ENCODE measurements around the gene NKAIN2. TPM values are rescaled to one million over a fixed set of nuclear protein-coding genes. Genes with fewer than 3 reads are reported as not detected.
"Not testable (repeated sequence)": the region's sequence is repeated elsewhere in the genome, so short reads cannot be mapped to it uniquely, and the experiment has no call there.

Gene NKAIN2
- total RNA-seq, 1 donor from 2014 or later, result 4.6 TPM

- DNase-seq (ENCODE audit: low spot score), result no peak
These were observed 515.7 kb downstream of the NKAIN2 start for GRCh38 chr6:124319410-124319809.

- DNase-seq (ENCODE audit: low spot score), result no peak
These were observed 520.6 kb downstream of the NKAIN2 start for GRCh38 chr6:124324237-124324636.

GRCh38 chr6:124330197-124330596 lies 526.5 kb downstream of the NKAIN2 start:
- DNase-seq (ENCODE audit: low spot score), result no peak

- DNase-seq (ENCODE audit: low spot score), result no peak
These were observed 530.7 kb downstream of the NKAIN2 start for GRCh38 chr6:124334359-124334758.

GRCh38 chr6:124339610-124340334 lies 536.1 kb downstream of the NKAIN2 start:
- no peak for DNase-seq (ENCODE audit: low spot score)

GRCh38 chr6:124348339-124348738 lies 544.7 kb downstream of the NKAIN2 start:
- DNase-seq (ENCODE audit: low spot score), result not testable (repeated sequence)

GRCh38 chr6:124355146-124355545 lies 551.5 kb downstream of the NKAIN2 start:
- DNase-seq (ENCODE audit: low spot score), result no peak

- DNase-seq (ENCODE audit: low spot score), result no peak
These were observed 552.7 kb downstream of the NKAIN2 start for GRCh38 chr6:124356276-124356810.

GRCh38 chr6:124356811-124357210 lies 553.1 kb downstream of the NKAIN2 start:
- no peak for DNase-seq (ENCODE audit: low spot score)

GRCh38 chr6:124368131-124368530 lies 564.5 kb downstream of the NKAIN2 start:
- no peak for DNase-seq (ENCODE audit: low spot score)

- peak; percentile 11 for DNase-seq (ENCODE audit: low spot score)
These were observed 568.4 kb downstream of the NKAIN2 start for GRCh38 chr6:124371974-124372475.

GRCh38 chr6:124373386-124373785 lies 569.7 kb downstream of the NKAIN2 start:
- no peak for DNase-seq (ENCODE audit: low spot score)

- no peak for DNase-seq (ENCODE audit: low spot score)
These were observed 585.5 kb downstream of the NKAIN2 start for GRCh38 chr6:124389127-124389526.

- no peak for DNase-seq (ENCODE audit: low spot score)
These were observed 589.9 kb downstream of the NKAIN2 start for GRCh38 chr6:124393536-124393935.

GRCh38 chr6:124396361-124396760 lies 592.7 kb downstream of the NKAIN2 start:
- DNase-seq (ENCODE audit: low spot score), result no peak

GRCh38 chr6:124400261-124400999 lies 596.8 kb downstream of the NKAIN2 start:
- no peak for DNase-seq (ENCODE audit: low spot score)

GRCh38 chr6:124410425-124410824 lies 606.8 kb downstream of the NKAIN2 start:
- DNase-seq (ENCODE audit: low spot score), result not testable (repeated sequence)

- DNase-seq (ENCODE audit: low spot score), result not testable (repeated sequence)
These were observed 609.0 kb downstream of the NKAIN2 start for GRCh38 chr6:124412657-124413056.

GRCh38 chr6:124420116-124420840 lies 616.6 kb downstream of the NKAIN2 start:
- no peak for DNase-seq (ENCODE audit: low spot score)

GRCh38 chr6:124423621-124424020 lies 620.0 kb downstream of the NKAIN2 start:
- DNase-seq (ENCODE audit: low spot score), result no peak

GRCh38 chr6:124430740-124431318 lies 627.2 kb downstream of the NKAIN2 start:
- no peak for DNase-seq (ENCODE audit: low spot score)
